K562 (cell line): ENCODE data around the gene INHA. TPM values are rescaled to one million over a fixed set of nuclear protein-coding genes. Genes with fewer than 3 reads are reported as not detected.
A peak's percentile ranks its signal among the peaks of the same experiment; 100 is the strongest.

ENCODE experiments used
- ATAC-seq: fragments of 200-7000 bp; cut with Tn5 transposase; 3 replicates; pipeline ENCODE4 v1.9.1; 2020; ENCODE audit warnings: moderate library complexity
- BruUV-seq: library from RNA; stranded (reverse); fragments of 400-500 nt; replicated peaks from 2 replicates; lab custom pipeline; 2021; lab: Mats Ljungman, UMichigan
- CTCF ChIA-PET: fragments of 300-600 bp; formaldehyde crosslinking; extraction: SDS; loops from one replicate; lab custom pipeline; 2021; ENCODE audit warnings: low intra/inter-chr PET ratio; lab: Yijun Ruan, JAX
- POLR2A ChIA-PET: fragments of 300-600, 350-650 bp; sonication (Branson Sonifier 250); formaldehyde crosslinking; extraction: SDS; loops from one replicate; lab custom pipeline; 2021; ENCODE audit warnings: antibody characterized with exemption, inconsistent platforms; lab: Yijun Ruan, JAX
- DNase-seq, 4 experiments: peaks; one replicate each; pipeline versions ENCODE4 v3.0.0 to v3.0.0-alpha.2; 2011 to 2018; ENCODE audit warnings: low spot score in 3 of 4, mixed read lengths in 3 of 4; ENCODE audit errors: extremely low read depth in 1 of 4
- FAIRE-seq: peaks from 2 replicates; lab custom pipeline; 2011; peaks lifted over from hg19 to GRCh38; lab: Jason Lieb, UNC
- H2AFZ ChIP-seq: 2 replicates; pipeline ENCODE4 v1.6.0; 2011; ENCODE audit warnings: low read depth, low read length, control low read depth, inconsistent platforms
- H3K27ac ChIP-seq: fragments of 200-600 bp; 3 replicates; pipeline ENCODE4 v1.8.0; 2011; ENCODE audit warnings: low read depth, mild to moderate bottlenecking, control low read depth, inconsistent platforms, low read length, moderate library complexity, mixed read lengths; ENCODE audit errors: extremely low read depth
- H3K27me3 ChIP-seq, 2 experiments: fragments of 300-600 bp in 1 of 2; 2 replicates in 1 of 2; 3 replicates in 1 of 2; pipeline versions ENCODE4 v1.6.0 to v1.8.0; 2011; ENCODE audit warnings: inconsistent platforms in 2 of 2, low read length in 2 of 2, mild to moderate bottlenecking in 1 of 2, mixed read lengths in 1 of 2, moderate library complexity in 1 of 2; ENCODE audit not compliant: control insufficient read depth in 2 of 2, insufficient read depth in 2 of 2
- H3K36me3 ChIP-seq: fragments of 300-600 bp; 3 replicates; pipeline ENCODE4 v1.8.0; 2011; ENCODE audit warnings: mild to moderate bottlenecking, low read length, inconsistent platforms; ENCODE audit not compliant: control insufficient read depth, insufficient read depth
- H3K4me1 ChIP-seq, 2 experiments: fragments of 200-600 bp in 1 of 2; replicated peaks in 1 of 2; 2 replicates in 1 of 2; 3 replicates in 1 of 2; pipeline versions ENCODE4 v1.5.1 to v1.8.0; 2011; ENCODE audit warnings: inconsistent platforms in 2 of 2, low read length in 2 of 2, mild to moderate bottlenecking in 1 of 2, mixed read lengths in 1 of 2, moderate library complexity in 1 of 2; ENCODE audit not compliant: control insufficient read depth in 2 of 2, insufficient read depth in 2 of 2
- H3K4me2 ChIP-seq: 2 replicates; pipeline ENCODE4 v1.6.1; 2011; ENCODE audit warnings: low read length, control low read depth, inconsistent platforms, mixed read lengths; ENCODE audit not compliant: insufficient read depth
- H3K4me3 ChIP-seq: fragments of 200-600 bp; sonication (generic), shearing (Covaris generic); 2 replicates; pipeline ENCODE4 v1.5.1; 2016; ENCODE audit warnings: control low read depth, inconsistent platforms
- H3K79me2 ChIP-seq: fragments of 200-600 bp; 3 replicates; pipeline ENCODE4 v1.8.0; 2011; ENCODE audit warnings: low read length, inconsistent platforms; ENCODE audit not compliant: control insufficient read depth, insufficient read depth
- H3K9ac ChIP-seq, 2 experiments: 2 replicates each; pipeline versions ENCODE4 v1.6.0 to v1.6.1; 2011; ENCODE audit warnings: low read depth in 2 of 2, low read length in 2 of 2, control low read depth in 1 of 2, inconsistent platforms in 1 of 2, mild to moderate bottlenecking in 1 of 2, mixed read lengths in 1 of 2; ENCODE audit not compliant: insufficient read depth in 1 of 2
- H3K9me1 ChIP-seq: one replicate; pipeline ENCODE4 v1.6.0; 2011; ENCODE audit warnings: inconsistent platforms, mild to moderate bottlenecking, low read length, moderate library complexity; ENCODE audit not compliant: control insufficient read depth, insufficient read depth
- H3K9me3 ChIP-seq: replicated peaks from 2 replicates; pipeline ENCODE4 v1.5.1; 2011; ENCODE audit warnings: low read depth, low read length, inconsistent platforms; ENCODE audit not compliant: control insufficient read depth, insufficient read depth
- H4K20me1 ChIP-seq: replicated peaks from 2 replicates; pipeline ENCODE4 v1.6.1; 2011; ENCODE audit warnings: low read length, inconsistent platforms, mixed read lengths; ENCODE audit not compliant: control insufficient read depth, insufficient read depth
- BDP1 ChIP-seq: IDR thresholded peaks from 3 replicates; pipeline ENCODE4 v1.6.1; 2011; ENCODE audit not compliant: insufficient read length, insufficient read depth
- SPI1 ChIP-seq: IDR thresholded peaks from 2 replicates; pipeline ENCODE4 v1.6.1; 2011; ENCODE audit warnings: low read depth, low read length, control low read depth, borderline replicate concordance
- ZC3H4 ChIP-seq: sonication (generic); formaldehyde crosslinking; IDR thresholded peaks from 2 replicates; pipeline ENCODE4 v1.9.0; 2021; ENCODE audit warnings: missing genetic modification reagents, borderline replicate concordance
- ZNF124 ChIP-seq: sonication (generic); formaldehyde crosslinking; IDR thresholded peaks from 2 replicates; pipeline ENCODE4 v1.8.1; 2022; ENCODE audit warnings: missing genetic modification reagents
- WGBS: fragments of 100-300 bp; shearing (Covaris generic); methylation state at CpG from one replicate; pipeline ENCODE4 v1.1.6; 2016; ENCODE audit warnings: low coverage, mixed read lengths; ENCODE audit not compliant: insufficient coverage; ENCODE audit errors: missing lambda C conversion rate; 5-methylcytosine and 5-hydroxymethylcytosine counted together
- in situ Hi-C: fragments of 300-500 bp; cut with MboI; formaldehyde crosslinking; loops from 4 replicates; pipeline ENCODE4 v1.15.0; 2018; ENCODE audit warnings: inconsistent platforms, mixed read lengths
- intact Hi-C: fragments of 100-400 bp; cut with micrococcal nuclease; formaldehyde crosslinking; loops from 2 replicates; pipeline ENCODE4 v1.14.2; 2022
- polyA plus RNA-seq, 8 experiments: library from polyadenylated mRNA; depleted of rRNA in 4 of 8; stranded (reverse) in 5 of 8; unstranded in 3 of 8; fragments of >200 nt; fragmentation: Nextera tagmentation in 2 of 8; fragmentation: Illumina TruSeq in 1 of 8; extraction: Ambion mirVana in 2 of 8; extraction: Trizol in 1 of 8; gene quantifications; 2 replicates each; pipeline versions ENCODE4 v1.2.1 to v1.2.3, GENCODE V29; 2011 to 2014; ENCODE audit warnings: inconsistent platforms in 1 of 8, missing spikeins in 1 of 8
- total RNA-seq, 7 experiments: library from RNA; depleted of rRNA in 6 of 7; stranded (reverse); fragments of >200 nt in 6 of 7; fragmentation: Illumina TruSeq in 2 of 7; extraction: Trizol in 2 of 7; gene quantifications; 2 replicates each; pipeline versions ENCODE4 v1.2.1 to v1.2.3, GENCODE V29; 2011 to 2021; ENCODE audit warnings: low replicate concordance in 1 of 7
- TF ChIP-seq, protein P1 (sequence below), 3 experiments: IDR thresholded peaks in 2 of 3; conservative IDR thresholded peaks in 1 of 3; 2 replicates each; pipeline ENCODE4 v1.5.1; 2011 to 2012; ENCODE audit warnings: low read length in 3 of 3, mild to moderate bottlenecking in 3 of 3, control low read depth in 2 of 3, improper control_type of control experiment in 1 of 3, inconsistent platforms in 1 of 3, low read depth in 1 of 3, mixed read lengths in 1 of 3, moderate library complexity in 1 of 3; ENCODE audit not compliant: insufficient read depth in 2 of 3
- TF ChIP-seq, protein P2 (sequence below): fragments of 450-650 bp; IDR thresholded peaks from 2 replicates; pipeline ENCODE4 v1.6.1; 2016; ENCODE audit warnings: mild to moderate bottlenecking

INHA gene
- total and polyA plus RNA-seq, 9 of the 15 experiments (the other 6 are each of a cell fraction or from before 2014, with no cell fraction given): 0.07 to 1.9 (median 0.40) TPM

DNA sequence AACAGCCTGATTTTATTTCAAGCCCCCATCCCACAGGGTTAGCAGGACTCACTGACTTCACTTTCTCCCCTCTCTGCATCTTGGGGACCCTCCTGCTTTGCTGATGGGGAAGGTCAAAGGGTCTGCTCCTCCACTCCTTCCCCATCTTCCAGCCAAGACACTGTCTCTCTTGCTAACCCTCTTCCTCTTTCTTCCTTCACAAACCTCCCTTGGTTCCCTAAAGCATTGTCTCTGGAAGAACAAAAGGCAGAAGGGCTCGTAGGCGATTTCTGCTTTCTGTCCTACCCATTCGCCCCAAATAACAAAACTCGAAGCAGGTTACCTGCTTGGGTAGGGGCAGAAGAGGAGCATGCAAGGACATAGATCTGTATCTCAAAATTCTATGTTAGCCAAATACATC is 49.8 kb downstream of the INHA start:
- no peak for ATAC-seq
- ChIA-PET CTCF (no interaction called here), POLR2A (no interaction called here)
- Histone ChIP-seq H3K9ac (no peak overlapping the region), H3K27ac (no peak overlapping the region), H3K9me1 (no peaks in the 10 kb centered on the region), H3K27me3 (peaks cover 2 to 16% of the 10 kb centered on the region in 2 experiments; a peak in 1 of 5 replicates), H3K36me3 (no peaks in the 10 kb centered on the region), H2AFZ (no peak overlapping the region), H3K4me2 (no peak overlapping the region), H3K79me2 (no peaks in the 10 kb centered on the region), H3K9me3 (no peaks in the 10 kb centered on the region), H3K4me3 (no peak overlapping the region), H4K20me1 (no peaks in the 10 kb centered on the region), H3K4me1 (peaks cover 0 to under 1% of the 10 kb centered on the region in 2 experiments; a peak in 2 of 5 replicates)
- no TSS peak for BruUV-seq
- intact Hi-C loops: no loop called here
- in situ Hi-C loops: no loop called here
- TF ChIP-seq SPI1: 0 out of 2 replicates have a peak, but pooled peaks have one; percentile 4
- no peak for TF ChIP-seq ZNF124 (CRISPR knock-in tag)
- TF ChIP-seq, protein P1, sequence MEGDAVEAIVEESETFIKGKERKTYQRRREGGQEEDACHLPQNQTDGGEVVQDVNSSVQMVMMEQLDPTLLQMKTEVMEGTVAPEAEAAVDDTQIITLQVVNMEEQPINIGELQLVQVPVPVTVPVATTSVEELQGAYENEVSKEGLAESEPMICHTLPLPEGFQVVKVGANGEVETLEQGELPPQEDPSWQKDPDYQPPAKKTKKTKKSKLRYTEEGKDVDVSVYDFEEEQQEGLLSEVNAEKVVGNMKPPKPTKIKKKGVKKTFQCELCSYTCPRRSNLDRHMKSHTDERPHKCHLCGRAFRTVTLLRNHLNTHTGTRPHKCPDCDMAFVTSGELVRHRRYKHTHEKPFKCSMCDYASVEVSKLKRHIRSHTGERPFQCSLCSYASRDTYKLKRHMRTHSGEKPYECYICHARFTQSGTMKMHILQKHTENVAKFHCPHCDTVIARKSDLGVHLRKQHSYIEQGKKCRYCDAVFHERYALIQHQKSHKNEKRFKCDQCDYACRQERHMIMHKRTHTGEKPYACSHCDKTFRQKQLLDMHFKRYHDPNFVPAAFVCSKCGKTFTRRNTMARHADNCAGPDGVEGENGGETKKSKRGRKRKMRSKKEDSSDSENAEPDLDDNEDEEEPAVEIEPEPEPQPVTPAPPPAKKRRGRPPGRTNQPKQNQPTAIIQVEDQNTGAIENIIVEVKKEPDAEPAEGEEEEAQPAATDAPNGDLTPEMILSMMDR (IDR thresholded peaks at IDR 0.05 in 2 of 3, conservative IDR thresholded peaks at IDR 0.05 in 1 of 3; ENCODE audit: insufficient read depth in 2 of 3, low read depth in 1 of 3, low read length in 3 of 3): no peak
- TF ChIP-seq, protein P2, sequence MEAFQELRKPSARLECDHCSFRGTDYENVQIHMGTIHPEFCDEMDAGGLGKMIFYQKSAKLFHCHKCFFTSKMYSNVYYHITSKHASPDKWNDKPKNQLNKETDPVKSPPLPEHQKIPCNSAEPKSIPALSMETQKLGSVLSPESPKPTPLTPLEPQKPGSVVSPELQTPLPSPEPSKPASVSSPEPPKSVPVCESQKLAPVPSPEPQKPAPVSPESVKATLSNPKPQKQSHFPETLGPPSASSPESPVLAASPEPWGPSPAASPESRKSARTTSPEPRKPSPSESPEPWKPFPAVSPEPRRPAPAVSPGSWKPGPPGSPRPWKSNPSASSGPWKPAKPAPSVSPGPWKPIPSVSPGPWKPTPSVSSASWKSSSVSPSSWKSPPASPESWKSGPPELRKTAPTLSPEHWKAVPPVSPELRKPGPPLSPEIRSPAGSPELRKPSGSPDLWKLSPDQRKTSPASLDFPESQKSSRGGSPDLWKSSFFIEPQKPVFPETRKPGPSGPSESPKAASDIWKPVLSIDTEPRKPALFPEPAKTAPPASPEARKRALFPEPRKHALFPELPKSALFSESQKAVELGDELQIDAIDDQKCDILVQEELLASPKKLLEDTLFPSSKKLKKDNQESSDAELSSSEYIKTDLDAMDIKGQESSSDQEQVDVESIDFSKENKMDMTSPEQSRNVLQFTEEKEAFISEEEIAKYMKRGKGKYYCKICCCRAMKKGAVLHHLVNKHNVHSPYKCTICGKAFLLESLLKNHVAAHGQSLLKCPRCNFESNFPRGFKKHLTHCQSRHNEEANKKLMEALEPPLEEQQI: no peak
- no peak for TF ChIP-seq ZC3H4 (CRISPR knock-in tag)
- TF ChIP-seq BDP1: no peak
- no peak for FAIRE-seq
- WGBS: 4% methylated on average over 3 of the region's 4 CpGs
- no peak for DNase-seq
